Lower lobe of right lung (tissue), 2 donors: ENCODE results near the gene HS6ST1. TPM values are rescaled to one million over a fixed set of nuclear protein-coding genes. Genes with fewer than 3 reads are reported as not detected.

Experiments
- ATAC-seq, 2 donors: fragments of 200-7000 bp; cut with Tn5 transposase; one replicate each; pipeline ENCODE4 v1.9.1; 2020 to 2022; ENCODE audit warnings: mild to moderate bottlenecking in 2 of 2, moderate library complexity in 2 of 2
- DNase-seq: peaks from one replicate; pipeline ENCODE4 v3.0.0-alpha.2; 2020
- H3K27ac ChIP-seq: fragments of 200-600 bp; one replicate; pipeline ENCODE4 v1.8.0; 2022
- H3K27me3 ChIP-seq: fragments of 200-600 bp; one replicate; pipeline ENCODE4 v1.8.0; 2022; ENCODE audit warnings: low read depth
- H3K36me3 ChIP-seq: fragments of 200-600 bp; one replicate; pipeline ENCODE4 v1.8.0; 2022; ENCODE audit warnings: mild to moderate bottlenecking
- H3K4me1 ChIP-seq: fragments of 200-600 bp; one replicate; pipeline ENCODE4 v1.8.0; 2022
- H3K4me3 ChIP-seq: fragments of 200-600 bp; one replicate; pipeline ENCODE4 v1.8.0; 2022; ENCODE audit warnings: mild to moderate bottlenecking
- H3K9me3 ChIP-seq: fragments of 200-600 bp; one replicate; pipeline ENCODE4 v1.8.0; 2022
- CTCF ChIP-seq: fragments of 200-600 bp; IDR thresholded peaks from one replicate; pipeline ENCODE4 v1.8.0; 2022; ENCODE audit warnings: antibody characterized with exemption, mild to moderate bottlenecking
- intact Hi-C: fragments of 100-400 bp; cut with DNase I; formaldehyde crosslinking; loops from one replicate; pipeline ENCODE4 v1.11.0; 2022
- total RNA-seq: library from RNA; stranded (reverse); fragmentation: NEBNext Ultra II Directional; extraction: Animal tissue kit (Norgen Biotek cat#: 25700); gene quantifications from one replicate; pipeline ENCODE4 v1.2.1, GENCODE V29; 2021
- donor health status: DM: no; HTN: yes; CAD: no; lungs with severe emphysema.

The HS6ST1 gene
- total RNA-seq, 1 donor from 2014 or later = 26.3 TPM

GRCh38 chr2:128360711-128361110 lies 42.0 kb upstream of the HS6ST1 start:
- ATAC-seq = no peak

DNA sequence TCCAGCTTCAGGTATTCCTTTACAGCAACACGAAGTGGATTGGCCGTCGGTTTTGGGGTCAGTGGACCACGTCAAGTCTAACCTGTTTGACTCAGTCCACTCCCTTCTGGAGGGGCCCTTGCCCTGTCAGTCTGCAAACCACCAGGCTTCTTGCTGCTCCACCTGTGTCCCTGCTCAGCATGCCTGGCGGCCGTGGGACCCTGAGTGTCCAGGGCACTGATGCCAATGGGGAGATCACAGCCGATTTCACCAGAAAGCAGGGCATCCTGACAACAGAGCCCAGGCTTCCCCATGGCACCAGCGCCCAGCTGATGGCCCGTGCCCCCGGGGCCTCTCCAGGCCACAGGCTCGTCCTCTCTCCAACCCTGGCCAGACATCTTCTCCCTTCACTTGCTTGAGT lies 41.2 kb upstream of the HS6ST1 start:
- no peaks in the 10 kb centered on the region for H3K27me3 ChIP-seq
- no peaks in the 10 kb centered on the region for H3K9me3 ChIP-seq
- H3K4me1 ChIP-seq = peaks cover 17% of the 10 kb centered on the region
- ATAC-seq (no peak), DNase-seq (no peak)
- H3K27ac ChIP-seq = no peak overlapping the region
- no peaks in the 10 kb centered on the region for H3K36me3 ChIP-seq
- intact Hi-C loops = no loop called here
- TF ChIP-seq CTCF = no peak
- H3K4me3 ChIP-seq = no peak overlapping the region

More at GRCh38 chr2:128360711-128361110, 42.0 kb upstream of the HS6ST1 start:
- TF ChIP-seq CTCF = no peak
- Histone ChIP-seq H3K4me1 (peaks cover 17% of the 10 kb centered on the region), H3K27me3 (no peaks in the 10 kb centered on the region), H3K36me3 (no peaks in the 10 kb centered on the region), H3K27ac (no peak overlapping the region), H3K4me3 (no peak overlapping the region), H3K9me3 (no peaks in the 10 kb centered on the region)
- intact Hi-C loops = no loop called here
- no peak for DNase-seq

- no peak for DNase-seq
- no peaks in the 10 kb centered on the region for H3K9me3 ChIP-seq
- H3K27me3 ChIP-seq = no peaks in the 10 kb centered on the region
- intact Hi-C loops = no loop called here
- peaks cover 17% of the 10 kb centered on the region for H3K4me1 ChIP-seq
- no peak overlapping the region for H3K4me3 ChIP-seq
- no peak for ATAC-seq
- H3K36me3 ChIP-seq = no peaks in the 10 kb centered on the region
- no peak for TF ChIP-seq CTCF
- no peak overlapping the region for H3K27ac ChIP-seq
These were observed 40.5 kb upstream of the HS6ST1 start for GRCh38 chr2:128358941-128359731.

DNA sequence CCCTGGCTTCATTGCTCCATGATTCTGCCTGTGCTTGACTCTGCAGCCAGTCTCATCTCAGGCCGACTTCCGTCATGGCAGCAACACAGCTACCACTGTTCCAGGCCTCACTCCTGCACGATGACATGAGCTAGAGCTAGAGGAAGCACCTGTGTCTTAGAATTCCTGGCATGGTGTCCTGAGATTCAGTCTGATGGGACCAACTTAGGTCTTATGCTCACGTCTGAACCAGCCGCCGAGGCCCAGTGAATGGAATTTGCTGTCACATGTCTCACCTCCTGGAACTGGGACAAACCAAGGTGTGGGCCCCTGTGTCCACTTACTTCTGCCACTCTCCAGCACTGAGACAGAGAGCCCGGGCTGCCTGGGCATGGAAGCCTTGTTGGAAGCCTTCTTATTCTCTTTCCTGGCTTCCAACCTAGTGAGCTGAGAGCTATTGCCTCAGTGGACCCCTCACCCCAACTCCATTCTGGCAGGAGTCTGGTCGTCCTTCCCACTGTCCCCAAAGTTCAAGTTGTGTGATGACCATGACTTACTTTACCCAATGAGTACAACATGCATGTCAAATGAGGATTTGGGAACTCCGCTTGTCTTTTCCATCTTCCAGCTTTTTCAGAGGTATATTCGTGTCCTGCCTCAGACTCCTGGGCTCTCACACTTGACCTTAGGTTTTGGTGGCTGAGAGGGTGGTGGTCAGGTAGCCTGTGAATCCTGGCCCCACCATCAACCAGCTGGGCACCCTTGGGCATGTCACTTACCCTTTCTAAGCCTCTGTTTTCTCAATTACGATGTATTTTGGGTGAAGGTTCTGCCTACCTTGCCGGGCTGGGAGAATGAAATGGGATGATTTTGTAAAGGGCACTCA lies 39.1 kb upstream of the HS6ST1 start:
- no peak for ATAC-seq
- H3K4me1 ChIP-seq = peaks cover 6% of the 10 kb centered on the region
- no peaks in the 10 kb centered on the region for H3K27me3 ChIP-seq
- no peaks in the 10 kb centered on the region for H3K36me3 ChIP-seq
- H3K9me3 ChIP-seq = no peaks in the 10 kb centered on the region
- DNase-seq = no peak
- no peak for TF ChIP-seq CTCF
- intact Hi-C loops = no loop called here
- no peak overlapping the region for H3K27ac ChIP-seq
- H3K4me3 ChIP-seq = no peak overlapping the region

GRCh38 chr2:128356127-128356526 lies 37.5 kb upstream of the HS6ST1 start:
- Histone ChIP-seq H3K9me3 (peaks cover 4% of the 10 kb centered on the region), H3K4me1 (no peaks in the 10 kb centered on the region), H3K4me3 (no peak overlapping the region), H3K27ac (no peak overlapping the region), H3K27me3 (no peaks in the 10 kb centered on the region), H3K36me3 (no peaks in the 10 kb centered on the region)
- DNase-seq = no peak
- intact Hi-C loops = no loop called here
- no peak for ATAC-seq
- TF ChIP-seq CTCF = no peak
